Measurements from ENCODE around the gene NLRP1.

The NLRP1 gene

GRCh38 chr17:5558815-5559785, 25.2 kb downstream of the NLRP1 start:
- DNase-seq (ENCODE audit: low read depth) = no peak
- TF ChIP-seq, protein P1, sequence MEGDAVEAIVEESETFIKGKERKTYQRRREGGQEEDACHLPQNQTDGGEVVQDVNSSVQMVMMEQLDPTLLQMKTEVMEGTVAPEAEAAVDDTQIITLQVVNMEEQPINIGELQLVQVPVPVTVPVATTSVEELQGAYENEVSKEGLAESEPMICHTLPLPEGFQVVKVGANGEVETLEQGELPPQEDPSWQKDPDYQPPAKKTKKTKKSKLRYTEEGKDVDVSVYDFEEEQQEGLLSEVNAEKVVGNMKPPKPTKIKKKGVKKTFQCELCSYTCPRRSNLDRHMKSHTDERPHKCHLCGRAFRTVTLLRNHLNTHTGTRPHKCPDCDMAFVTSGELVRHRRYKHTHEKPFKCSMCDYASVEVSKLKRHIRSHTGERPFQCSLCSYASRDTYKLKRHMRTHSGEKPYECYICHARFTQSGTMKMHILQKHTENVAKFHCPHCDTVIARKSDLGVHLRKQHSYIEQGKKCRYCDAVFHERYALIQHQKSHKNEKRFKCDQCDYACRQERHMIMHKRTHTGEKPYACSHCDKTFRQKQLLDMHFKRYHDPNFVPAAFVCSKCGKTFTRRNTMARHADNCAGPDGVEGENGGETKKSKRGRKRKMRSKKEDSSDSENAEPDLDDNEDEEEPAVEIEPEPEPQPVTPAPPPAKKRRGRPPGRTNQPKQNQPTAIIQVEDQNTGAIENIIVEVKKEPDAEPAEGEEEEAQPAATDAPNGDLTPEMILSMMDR (IDR thresholded peaks at IDR 0.05; ENCODE audit: control insufficient read depth, insufficient read depth, low read depth, low read length, missing control alignments) = no peak
- no peak overlapping the region for H3K4me3 ChIP-seq (ENCODE audit: control insufficient read depth, low read depth, low read length)

GRCh38 chr17:5557990-5558389, 26.3 kb downstream of the NLRP1 start:
- no peak for DNase-seq (ENCODE audit: low read depth)
- H3K4me3 ChIP-seq (ENCODE audit: control insufficient read depth, low read depth, low read length) = no peak overlapping the region
- TF ChIP-seq, protein P1 (IDR thresholded peaks at IDR 0.05; ENCODE audit: control insufficient read depth, insufficient read depth, low read depth, low read length, missing control alignments) = no peak

DNA sequence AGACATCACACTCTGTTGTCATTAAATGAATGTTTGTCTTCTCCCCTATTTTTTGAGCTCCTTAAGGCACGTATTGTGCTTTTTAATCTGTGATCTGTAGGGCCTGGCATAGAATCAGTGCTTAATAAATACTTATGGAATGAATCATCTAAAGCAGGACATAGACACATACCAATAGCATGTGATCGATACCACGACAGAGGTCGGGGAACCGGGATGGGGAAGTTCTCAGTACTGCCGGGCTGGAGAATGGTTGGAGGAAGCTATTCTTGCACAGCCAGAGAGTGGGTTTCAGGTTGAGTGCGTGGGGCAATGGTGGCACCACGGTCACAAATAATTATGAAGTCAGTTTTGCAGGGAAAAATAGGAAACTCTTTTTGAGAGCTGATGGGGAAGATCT, 26.8 kb downstream of the NLRP1 start:
- peak; percentile 31 for DNase-seq (ENCODE audit: low read depth)
- TF ChIP-seq, protein P1 (IDR thresholded peaks at IDR 0.05; ENCODE audit: control insufficient read depth, insufficient read depth, low read depth, low read length, missing control alignments) = no peak
- H3K4me3 ChIP-seq (ENCODE audit: control insufficient read depth, low read depth, low read length) = no peak overlapping the region

GRCh38 chr17:5555254-5555653, 29.1 kb downstream of the NLRP1 start:
- no peak overlapping the region for H3K4me3 ChIP-seq (ENCODE audit: control insufficient read depth, low read depth, low read length)
- TF ChIP-seq, protein P1 (IDR thresholded peaks at IDR 0.05; ENCODE audit: control insufficient read depth, insufficient read depth, low read depth, low read length, missing control alignments) = no peak
- peak; percentile 28 for DNase-seq (ENCODE audit: low read depth)

- no peak for DNase-seq (ENCODE audit: low read depth)
- TF ChIP-seq, protein P1 (IDR thresholded peaks at IDR 0.05; ENCODE audit: control insufficient read depth, insufficient read depth, low read depth, low read length, missing control alignments) = no peak
- H3K4me3 ChIP-seq (ENCODE audit: control insufficient read depth, low read depth, low read length) = no peak overlapping the region
These were observed 30.8 kb downstream of the NLRP1 start for GRCh38 chr17:5553479-5553878.

DNA sequence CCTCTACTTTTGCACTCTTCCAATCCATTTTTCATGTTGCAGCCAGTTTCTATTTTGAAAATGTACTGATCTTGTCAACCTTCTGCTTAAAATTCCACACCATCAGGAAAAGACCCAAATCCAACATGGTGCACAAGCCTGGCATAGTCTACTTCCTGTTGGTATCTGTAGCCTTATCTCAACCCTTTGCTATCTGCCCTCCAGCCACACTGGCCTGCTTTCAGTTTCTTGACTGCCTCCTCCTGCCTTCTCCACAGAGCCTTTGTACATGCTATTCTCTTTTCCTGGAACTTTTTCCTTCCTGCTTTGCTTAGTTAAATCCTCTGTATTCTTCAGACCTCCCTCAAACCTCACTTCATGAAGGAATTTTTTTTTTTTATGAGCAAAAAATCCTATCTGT, 31.5 kb downstream of the NLRP1 start:
- TF ChIP-seq, protein P1 (IDR thresholded peaks at IDR 0.05; ENCODE audit: control insufficient read depth, insufficient read depth, low read depth, low read length, missing control alignments) = no peak

More for the DNA sequence above, 31.5 kb downstream of the NLRP1 start:
- H3K4me3 ChIP-seq (ENCODE audit: control insufficient read depth, low read depth, low read length) = no peak overlapping the region
- DNase-seq (ENCODE audit: low read depth) = no peak

Measured in AG09309 (cell line).